GM18517 (cell line): ENCODE results near the gene TMEM238L.

Source experiments
- ATAC-seq: cut with Tn5 transposase; IDR thresholded peaks from one replicate; pipeline ENCODE4 v1.9.1; 2021; ENCODE audit warnings: mild to moderate bottlenecking, moderate library complexity; ENCODE audit not compliant: unreplicated experiment

TMEM238L gene

GRCh38 chr17:10748531-10749181 is 55.2 kb downstream of the TMEM238L start:
- ATAC-seq = no peak

GRCh38 chr17:10745231-10745630 is 58.7 kb downstream of the TMEM238L start:
- ATAC-seq = no peak
